HG03521 (cell line): Measurements from ENCODE around the gene IFIT1.
"Not testable (repeated sequence)": the region's sequence is repeated elsewhere in the genome, so short reads cannot be mapped to it uniquely, and the experiment has no call there.

ENCODE experiments used
- ATAC-seq: cut with Tn5 transposase; IDR thresholded peaks from one replicate; pipeline ENCODE4 v1.9.1; 2021; ENCODE audit warnings: mild to moderate bottlenecking, moderate library complexity; ENCODE audit not compliant: unreplicated experiment

Gene IFIT1

DNA sequence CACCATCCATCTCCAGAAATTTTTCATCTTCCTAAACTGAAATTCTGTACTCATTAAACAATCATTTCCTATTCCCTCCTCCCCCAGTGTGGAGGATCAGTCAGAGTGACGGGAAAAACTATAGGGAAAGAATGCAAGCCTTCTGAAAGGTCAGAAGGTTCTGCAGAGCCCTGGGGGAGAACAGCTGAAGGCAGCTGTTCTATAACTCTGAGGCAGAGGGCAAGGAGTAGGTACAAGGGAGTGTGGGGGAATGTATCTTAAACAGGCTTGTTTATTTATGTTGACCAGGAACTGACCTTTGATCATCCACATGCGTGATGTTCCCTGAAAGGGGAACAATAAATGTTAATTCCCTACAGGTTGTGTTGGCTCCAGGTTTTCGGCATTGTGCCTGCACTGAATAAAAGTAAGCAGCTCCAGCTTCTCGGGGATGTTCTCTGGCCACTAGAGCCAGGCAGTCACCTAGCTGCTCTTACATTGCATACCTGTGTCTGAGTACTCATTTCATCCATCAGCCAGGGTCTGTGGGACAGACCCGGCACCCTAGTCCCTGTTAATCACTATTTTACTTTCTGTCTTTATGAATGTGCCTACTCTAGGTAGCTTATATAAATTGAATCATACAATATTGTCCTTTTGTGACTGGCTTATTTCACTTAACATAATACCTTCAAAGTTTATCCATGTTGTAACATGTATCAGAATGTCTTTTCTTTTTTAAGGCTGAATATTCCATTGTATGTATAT lies 5.8 kb downstream of the IFIT1 start:
- ATAC-seq, result no peak

DNA sequence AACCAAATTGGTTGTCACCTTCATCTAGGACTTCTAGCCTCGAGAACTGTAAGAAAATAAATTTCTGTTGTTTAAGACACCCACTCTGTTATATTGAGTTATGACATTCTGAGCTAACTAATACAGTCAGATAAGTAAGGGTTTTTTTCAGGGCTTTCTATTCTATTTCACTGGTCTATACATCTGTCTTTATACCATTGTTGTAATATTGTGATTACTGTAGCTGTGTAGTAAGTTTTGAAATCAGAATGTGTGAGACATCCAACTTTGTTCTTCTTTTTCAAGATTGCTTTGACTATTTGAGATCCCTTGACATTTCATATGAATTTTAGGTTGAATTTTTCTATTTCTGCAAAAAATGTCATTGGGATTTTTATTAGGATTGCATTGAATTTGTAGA lies 7.5 kb downstream of the IFIT1 start:
- ATAC-seq, result no peak

DNA sequence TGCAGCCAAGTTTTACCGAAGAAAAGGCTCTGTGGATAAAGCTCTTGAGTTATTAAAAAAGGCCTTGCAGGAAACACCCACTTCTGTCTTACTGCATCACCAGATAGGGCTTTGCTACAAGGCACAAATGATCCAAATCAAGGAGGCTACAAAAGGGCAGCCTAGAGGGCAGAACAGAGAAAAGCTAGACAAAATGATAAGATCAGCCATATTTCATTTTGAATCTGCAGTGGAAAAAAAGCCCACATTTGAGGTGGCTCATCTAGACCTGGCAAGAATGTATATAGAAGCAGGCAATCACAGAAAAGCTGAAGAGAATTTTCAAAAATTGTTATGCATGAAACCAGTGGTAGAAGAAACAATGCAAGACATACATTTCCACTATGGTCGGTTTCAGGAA lies 10.6 kb downstream of the IFIT1 start:
- ATAC-seq, result no peak

DNA sequence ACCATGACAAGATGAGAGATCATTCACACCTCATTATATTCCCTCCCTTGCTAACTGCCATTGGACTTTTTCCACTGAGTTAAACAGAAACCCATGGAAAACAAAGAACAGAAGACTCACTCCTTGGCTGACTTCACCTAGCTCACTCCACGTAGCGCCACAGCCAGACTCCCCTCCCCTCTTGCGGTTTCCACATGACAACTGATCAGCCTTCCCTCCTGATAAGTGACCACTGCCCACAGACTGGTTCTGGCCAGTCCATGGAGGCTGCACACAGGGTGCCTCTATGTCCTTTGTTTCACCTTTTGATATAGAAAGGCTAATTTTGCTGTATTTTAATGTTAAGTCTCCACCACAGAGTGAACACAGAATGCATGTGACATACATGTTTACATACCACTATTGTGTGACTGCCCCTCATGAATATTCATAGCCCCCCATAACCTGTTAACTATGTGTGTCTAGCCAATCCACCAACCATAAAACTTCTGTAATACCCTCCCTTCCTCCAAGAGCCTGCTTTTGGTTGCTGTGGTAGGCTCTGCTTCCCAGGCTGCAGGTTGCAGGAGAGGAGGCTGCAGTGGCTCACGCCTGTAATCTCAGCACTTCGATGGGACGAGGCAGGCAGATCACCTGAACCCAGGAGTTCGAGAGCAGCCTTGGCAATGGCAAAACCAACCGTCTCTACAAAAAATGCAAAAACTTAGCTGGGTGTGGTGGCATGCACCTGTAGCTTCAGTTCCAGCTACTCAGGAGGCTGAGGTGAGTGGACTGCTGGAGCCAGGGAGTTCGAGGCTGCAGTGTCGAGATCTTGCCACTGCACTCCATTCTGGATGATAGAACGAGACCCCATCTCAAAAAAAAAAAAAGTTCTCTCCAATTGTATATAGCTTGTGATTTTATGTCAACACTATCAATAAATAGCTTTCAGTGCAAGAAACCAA lies 12.0 kb downstream of the IFIT1 start:
- no peak for ATAC-seq

DNA sequence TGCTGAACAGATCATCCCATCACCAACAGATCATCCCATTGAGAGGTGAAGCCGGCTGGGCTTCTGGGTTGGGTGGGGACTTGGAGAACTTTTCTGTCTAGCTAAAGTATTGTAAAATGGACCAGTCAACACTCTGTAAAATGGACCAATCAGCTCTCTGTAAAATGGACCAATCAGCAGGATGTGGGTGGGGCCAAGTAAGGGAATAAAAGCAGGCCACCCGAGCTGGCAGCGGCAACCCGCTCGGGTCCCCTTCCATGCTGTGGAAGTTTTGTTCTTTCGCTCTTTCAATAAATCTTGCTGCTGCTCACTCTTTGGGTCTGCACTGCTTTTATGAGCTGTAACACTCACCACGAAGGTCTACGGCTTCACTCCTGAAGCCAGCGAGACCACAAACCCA lies 13.8 kb downstream of the IFIT1 start:
- not testable (repeated sequence) for ATAC-seq

DNA sequence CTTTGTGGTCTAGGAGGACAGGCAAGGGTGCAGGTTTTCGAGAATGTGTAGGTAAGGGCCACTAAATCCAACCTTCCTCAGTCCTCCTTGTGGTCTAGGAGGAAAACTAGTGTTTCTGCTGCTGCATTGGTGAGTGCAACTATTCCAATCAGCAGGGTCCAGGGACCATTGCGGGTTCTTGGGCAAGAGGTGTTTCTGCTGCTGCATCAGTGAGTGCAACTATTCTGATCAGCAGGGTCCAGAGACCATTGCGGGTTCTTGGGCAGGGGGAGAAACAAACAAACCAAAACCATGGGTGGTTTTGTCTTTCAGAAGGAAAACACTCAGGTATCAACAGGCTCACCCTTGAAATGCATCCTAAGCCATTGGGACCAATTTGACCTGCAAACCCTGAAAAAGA lies 15.4 kb downstream of the IFIT1 start:
- not testable (repeated sequence) for ATAC-seq

DNA sequence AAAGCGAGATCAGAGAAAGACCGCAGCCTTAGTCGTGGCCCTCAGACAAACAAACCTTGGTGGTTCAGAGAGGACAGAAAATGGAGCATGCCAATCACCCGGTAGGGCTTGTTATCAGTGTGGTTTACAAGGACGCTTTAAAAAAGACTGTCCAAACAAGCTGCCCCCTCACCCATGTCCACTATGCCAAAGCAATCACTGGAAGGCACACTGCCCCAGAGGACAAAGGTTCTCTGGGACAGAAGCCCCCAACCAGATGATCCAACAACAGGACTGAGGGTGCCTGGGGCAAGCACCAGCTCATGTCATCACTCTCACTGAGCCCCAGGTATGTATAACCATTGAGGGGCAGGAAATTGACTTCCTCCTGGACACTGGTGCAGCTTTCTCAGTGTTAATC lies 16.9 kb downstream of the IFIT1 start:
- not testable (repeated sequence) for ATAC-seq

DNA sequence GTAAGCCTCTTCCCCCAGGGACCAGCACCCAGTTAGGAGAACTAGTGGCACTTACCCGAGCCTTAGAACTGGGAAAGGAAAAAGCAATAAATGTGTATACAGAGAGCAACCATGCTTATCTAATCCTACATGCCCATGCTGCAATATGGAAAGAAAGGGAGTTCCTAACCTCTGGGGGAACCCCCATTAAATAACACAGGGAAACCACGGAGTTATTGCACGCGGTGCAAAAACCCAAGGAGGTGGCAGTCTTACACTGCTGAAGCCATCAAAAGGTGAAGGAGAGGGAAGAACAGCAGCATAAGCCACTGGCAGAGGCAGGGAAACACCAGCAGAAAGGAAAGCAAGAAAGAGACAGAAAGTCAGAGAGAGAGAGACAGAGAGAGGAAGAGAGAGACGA lies 18.1 kb downstream of the IFIT1 start:
- not testable (repeated sequence) for ATAC-seq

DNA sequence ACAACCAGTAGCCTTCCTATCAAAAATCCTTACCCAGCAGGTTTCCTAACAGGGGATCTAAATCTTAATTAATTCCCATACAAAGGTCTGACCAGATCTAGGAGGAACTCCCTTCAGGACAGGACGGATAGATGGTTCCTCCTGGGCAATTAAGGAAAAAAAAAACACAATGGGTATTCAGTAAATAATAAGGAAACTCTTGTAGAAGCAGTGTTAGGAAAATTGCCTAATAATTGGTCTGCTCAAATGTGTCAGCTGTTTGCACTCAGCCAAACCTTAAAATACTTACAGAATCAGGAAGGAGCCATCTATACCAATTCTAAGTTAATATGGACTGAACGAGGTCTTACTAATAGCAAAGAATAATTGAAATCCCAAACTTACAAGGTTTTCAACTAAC lies 18.7 kb downstream of the IFIT1 start:
- ATAC-seq, result not testable (repeated sequence)

DNA sequence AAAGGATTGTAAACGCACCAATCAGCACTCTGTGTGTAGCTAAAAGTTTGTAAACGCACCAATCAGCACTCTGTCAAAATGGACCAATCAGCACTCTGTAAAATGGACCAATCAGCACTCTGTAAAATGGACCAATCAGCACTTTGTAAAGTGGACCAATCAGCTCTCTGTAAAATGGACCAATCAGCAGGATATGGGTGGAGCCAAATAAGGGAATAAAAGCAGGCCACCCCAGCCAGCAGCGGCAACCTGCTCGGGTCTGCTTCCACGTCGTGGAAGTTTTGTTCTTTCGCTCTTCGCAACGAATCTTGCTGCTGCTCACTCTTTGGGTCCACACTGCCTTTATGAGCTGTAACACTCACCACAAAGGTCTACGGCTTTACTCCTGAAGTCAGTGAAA lies 19.9 kb downstream of the IFIT1 start:
- ATAC-seq, result not testable (repeated sequence)

DNA sequence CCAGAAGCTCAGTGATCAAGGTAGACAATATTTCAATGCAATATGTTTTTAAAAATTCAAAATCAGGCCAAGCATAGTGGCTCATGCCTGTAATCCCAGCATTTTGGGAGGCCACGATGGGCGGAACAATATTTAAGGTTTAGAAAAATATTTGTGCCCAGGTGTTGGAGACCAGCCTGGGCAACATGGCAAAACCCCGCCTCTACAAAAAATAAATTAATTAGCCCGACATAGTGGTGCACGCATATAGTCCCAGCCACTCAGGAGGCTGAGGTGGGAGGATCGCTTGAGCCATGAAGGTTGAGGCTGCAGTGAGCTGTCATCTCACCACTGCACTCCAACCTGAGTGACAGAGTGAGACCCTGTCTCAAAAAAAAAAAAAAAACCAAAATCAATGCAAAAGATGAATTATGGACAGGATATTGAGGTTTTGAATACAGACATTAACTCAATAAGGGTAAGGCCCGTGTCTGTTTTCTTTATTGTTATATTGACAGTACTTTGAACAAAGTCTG lies 21.0 kb downstream of the IFIT1 start:
- ATAC-seq, result no peak

DNA sequence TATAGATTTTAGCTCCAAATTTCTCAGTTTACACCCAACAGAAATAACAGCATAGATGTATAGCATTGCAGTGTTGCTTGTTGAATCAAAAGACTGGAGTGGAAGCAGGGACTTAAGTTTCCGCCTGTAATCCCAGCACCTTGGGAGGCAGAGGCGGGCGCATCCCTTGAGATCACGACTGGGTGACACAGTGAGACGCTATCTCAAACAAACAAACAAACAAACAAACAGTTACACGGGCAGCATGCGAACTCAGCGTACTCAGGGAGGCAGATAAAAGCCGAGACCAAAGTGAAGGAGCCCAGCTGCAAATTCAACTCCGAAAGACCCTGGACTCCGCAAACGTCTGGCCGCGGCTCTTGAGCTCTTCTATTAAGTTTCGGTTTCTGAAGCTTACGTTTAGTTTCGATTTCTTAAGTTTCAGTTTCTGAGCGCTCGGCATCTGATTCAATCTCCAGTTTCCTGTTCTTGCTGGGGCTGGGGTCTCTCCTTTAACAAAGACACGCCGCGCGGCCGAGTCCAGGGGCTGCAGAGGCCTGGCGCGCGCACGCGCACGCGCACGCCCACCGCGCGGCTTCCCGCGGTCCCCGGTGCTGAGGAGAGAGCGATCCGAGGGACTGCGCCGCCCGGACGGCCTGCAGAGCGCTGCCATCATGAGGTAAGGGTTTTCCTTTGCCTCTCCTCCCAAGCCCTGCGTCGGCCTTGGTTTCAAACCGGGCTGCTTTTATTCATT lies 21.9 kb downstream of the IFIT1 start, which contains the start of gene IFIT5:
Gene IFIT5 (plus strand): TSS at position 423 of the 733 bp plus-strand sequence. CDS start 231 bp downstream, at position 654.
- ATAC-seq, result peak; percentile 79

DNA sequence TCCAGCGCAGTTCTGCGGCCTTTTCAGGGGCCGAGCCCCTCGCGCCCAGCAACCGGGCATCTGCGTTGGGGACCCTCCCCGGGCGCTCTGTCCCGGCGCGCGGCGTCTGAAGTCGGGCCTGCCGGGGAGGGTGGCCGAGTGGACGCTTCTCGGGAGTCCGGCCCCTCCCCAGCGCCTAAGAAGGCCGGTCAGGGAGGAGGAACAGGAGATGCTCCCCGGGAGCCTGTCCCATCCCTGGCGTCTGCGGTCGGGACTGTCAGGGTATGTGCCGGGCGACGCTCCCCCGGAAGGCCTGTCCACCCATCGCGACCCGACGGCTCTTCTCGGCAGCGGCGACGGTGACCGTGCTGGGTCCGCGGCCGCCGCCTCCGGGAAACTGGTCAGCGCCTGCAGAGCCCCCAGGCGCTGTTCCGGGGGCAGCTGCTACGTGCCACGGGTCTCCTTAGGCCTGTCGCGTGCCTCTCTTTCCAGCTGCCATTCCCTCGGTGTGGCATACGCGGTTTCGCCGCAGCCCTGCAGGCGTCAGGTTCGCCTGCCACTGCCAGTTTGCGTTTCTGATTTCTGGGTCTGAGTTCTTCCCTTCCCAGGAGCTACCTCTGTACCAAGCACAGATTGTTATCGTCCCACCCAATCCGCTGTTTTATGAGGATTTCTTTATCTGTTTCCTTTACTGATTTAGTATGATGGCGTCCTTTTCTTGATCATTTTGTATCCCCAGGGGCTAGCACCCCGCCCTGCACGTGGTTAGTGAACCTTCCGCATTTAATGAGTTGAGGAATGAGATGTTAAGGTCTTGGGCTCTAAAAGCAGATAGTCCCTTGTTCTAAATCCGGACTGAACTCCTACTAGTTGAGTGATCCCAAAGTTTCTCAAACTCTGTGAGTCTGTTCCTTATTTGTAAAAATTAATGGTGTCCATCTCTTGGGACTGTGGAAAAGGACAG lies 22.7 kb downstream of the IFIT1 start:
- peak; percentile 31 for ATAC-seq

DNA sequence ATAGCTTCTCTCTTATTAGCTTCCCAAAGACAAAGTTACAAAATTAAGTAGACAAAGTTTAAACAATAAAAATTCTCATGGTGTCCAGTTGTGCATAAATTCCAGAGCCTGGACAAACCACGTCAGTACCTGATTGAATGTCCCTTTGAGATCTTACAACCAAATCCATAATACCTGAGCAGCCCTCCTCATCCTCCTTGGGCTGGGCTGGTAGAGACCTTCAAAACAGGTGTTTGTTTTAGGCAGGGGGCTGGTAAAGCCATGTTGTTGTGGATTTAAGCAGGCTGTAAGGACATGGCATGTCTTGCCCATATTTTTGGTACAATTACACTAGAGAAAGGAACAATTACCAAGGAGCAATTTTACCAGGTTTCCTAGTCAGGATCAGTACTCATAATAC lies 24.0 kb downstream of the IFIT1 start:
- no peak for ATAC-seq

DNA sequence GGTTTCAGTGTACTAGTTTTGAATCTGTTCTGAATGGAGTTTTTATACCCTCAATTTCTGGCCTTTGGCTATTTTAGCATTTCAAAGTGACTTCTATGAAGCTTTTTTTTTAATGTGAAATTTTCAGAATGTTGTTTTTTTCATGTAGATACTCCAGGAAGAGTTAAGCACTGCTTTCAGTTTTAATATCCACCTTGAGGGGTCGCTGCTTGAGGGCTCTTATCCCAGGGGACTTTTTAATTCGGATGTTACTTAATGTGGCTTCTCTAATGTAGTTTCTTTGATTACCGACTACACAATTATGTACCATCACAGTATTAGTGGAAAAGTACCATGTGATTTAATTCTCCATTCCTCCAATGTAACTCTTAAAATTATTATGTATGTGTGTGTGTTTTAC lies 27.1 kb downstream of the IFIT1 start:
- ATAC-seq, result no peak

DNA sequence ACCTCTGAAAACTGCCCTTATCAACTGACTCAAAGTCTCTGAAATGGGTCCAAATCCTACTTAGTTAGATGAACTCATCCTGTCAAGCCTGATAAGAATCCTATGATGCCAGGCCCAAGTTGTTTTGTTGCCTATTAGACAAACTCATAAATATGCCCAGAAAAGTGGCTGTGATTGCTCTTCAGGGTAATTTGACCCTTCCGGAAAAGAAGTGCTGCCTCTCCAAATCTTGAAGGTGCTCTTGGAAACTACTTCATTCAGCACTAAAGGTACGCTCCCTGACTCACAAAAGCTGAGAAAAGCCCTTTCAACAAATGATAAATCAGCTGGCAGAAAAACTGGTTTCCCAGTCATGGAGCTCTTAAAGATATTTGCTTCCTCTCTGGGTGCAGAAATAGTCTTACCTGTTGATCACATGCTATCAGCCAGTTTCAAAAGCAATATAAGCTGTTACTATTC lies 28.6 kb downstream of the IFIT1 start:
- no peak for ATAC-seq

DNA sequence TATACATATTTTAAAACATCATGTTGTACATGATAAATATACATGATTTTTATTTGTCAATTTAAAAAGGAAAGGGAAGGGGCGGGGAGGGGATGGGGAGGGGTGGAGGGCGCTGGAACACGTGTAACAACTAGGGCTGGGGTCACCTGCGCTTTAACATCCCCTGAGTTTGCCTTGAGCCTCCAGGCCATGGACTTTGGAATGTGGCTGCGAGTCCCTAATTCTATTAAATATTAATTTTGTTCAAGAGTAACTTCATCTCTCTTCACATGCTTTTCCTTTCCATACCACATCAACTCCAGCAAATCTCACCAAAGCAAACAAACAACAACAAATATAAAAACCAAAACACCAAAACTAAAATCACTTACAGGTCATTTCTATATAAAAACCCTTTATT lies 32.6 kb downstream of the IFIT1 start:
- no peak for ATAC-seq

DNA sequence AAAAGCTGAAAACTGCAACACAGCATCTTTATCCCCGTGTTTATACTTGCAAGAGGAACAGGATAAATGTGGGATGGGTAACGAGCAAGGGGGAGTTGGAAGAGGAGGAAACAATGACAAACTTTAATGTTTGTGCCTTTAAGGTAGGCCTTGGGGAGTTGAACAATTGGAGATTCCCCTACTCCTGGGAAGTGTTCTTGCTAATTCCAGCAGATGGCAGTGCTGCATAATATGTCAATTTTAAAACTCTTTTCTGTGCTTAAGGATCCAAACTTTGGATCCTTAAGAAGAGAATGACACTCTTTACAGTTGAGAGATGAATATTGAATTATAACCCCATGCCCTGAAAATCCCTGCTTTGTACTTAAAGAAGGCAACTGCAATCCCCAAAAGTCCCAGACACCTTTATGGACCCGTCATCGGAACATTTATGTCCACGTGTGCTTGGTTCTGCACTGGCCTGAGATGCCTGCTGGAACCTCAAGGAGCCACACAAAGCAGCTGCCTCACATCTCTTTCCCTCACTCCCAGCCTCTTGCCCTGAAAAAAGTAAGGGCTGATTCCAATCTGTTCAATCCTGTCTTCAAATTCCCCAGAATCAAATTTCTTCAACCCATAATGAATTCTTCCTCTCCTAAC lies 33.9 kb downstream of the IFIT1 start:
- ATAC-seq, result no peak

DNA sequence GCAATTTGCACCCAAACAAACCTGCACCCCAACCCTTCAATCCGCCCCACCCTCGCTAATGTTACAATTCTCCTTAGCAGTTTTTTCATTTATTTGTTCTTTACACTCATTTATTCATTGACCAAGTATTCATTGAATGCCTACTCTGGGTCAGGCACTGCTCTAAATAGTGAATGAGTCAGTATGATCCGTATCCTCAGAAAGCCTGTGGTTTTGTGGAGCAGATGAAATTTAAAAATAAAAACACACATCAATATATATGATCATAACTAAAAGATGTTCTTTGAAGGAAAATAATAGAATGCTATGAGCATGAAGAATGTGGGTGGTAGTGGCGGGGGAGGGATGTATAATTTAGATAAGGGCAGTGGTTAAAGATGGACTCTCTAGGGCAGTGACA lies 35.2 kb downstream of the IFIT1 start:
- no peak for ATAC-seq
